ENCODE results near the gene FGFR2.
A peak's percentile ranks its signal among the peaks of the same experiment; 100 is the strongest.

The FGFR2 gene

DNA sequence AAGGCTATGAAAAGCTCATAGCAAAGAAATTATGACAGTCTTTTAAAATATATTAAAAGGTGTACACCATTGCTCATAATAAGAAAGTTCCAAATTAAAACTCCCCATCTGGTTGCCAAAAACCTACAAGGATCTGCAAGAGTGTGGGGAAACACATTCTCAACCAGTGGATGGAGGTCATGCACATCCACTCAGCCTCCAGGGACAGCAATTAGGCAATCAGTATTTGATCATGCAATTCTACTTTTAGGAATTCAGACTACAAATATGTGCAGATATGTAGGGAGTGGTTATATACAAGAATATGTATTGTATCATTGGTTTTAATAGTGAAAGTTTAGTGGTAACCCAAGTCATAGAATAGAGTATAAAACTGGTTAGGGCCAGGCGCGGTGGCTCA is 157.8 kb downstream of the FGFR2 start:
- H3K36me3 ChIP-seq (replicated peaks), result no peaks in the 10 kb centered on the region
- H3K9me3 ChIP-seq, result no peaks in the 10 kb centered on the region
- H3K4me1 ChIP-seq, result peaks cover 43% of the 10 kb centered on the region
- in situ Hi-C loops (cut with MboI; ENCODE audit: low sequenced_read_pairs), result no loop called here
- H3K27me3 ChIP-seq (ENCODE audit: low read depth), result no peaks in the 10 kb centered on the region
- H3K4me3 ChIP-seq, result no peak overlapping the region
- no peak for DNase-seq (ENCODE audit: low spot score in 2 of 2)

- no peaks in the 10 kb centered on the region for H3K36me3 ChIP-seq (replicated peaks)
- H3K4me3 ChIP-seq, result no peak overlapping the region
- no peaks in the 10 kb centered on the region for H3K9me3 ChIP-seq
- no peaks in the 10 kb centered on the region for H3K27me3 ChIP-seq (ENCODE audit: low read depth)
- in situ Hi-C loops (cut with MboI; ENCODE audit: low sequenced_read_pairs), result no loop called here
- H3K4me1 ChIP-seq, result peaks cover 39% of the 10 kb centered on the region
- no peak for DNase-seq (ENCODE audit: low spot score in 2 of 2)
Observed at GRCh38 chr10:121438333-121438732, 159.9 kb downstream of the FGFR2 start.

DNA sequence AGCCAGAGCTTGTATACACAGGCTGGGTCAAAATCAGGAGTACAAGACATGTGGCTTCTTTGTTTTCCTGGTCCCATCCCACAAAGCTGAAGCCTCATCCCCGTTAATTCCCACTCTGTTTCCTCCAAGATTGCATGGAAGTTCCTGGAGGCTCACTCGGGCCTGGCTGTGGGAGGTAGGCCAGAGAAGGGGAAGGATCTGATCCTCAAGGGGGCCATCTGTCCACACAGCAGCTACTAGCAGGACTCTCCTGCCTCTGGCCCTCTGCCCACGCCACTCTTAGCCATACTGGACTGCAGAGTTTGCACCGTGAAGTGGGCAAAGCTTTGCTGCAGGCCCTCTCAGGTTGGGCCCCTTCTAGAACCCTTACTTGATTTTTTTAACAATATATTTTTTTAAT is 160.6 kb downstream of the FGFR2 start:
- in situ Hi-C loops (cut with MboI; ENCODE audit: low sequenced_read_pairs), result no loop called here
- Histone ChIP-seq H3K27me3 (ENCODE audit: low read depth) (no peaks in the 10 kb centered on the region), H3K4me3 (no peak overlapping the region), H3K4me1 (peaks cover 39% of the 10 kb centered on the region), H3K36me3 (replicated peaks) (no peaks in the 10 kb centered on the region), H3K9me3 (no peaks in the 10 kb centered on the region)
- DNase-seq (ENCODE audit: low spot score in 2 of 2), result peak in 1 of 2 experiments; percentile 30

GRCh38 chr10:121436630-121437341 is 161.5 kb downstream of the FGFR2 start:
- peak; percentile 42 to 64 for DNase-seq (ENCODE audit: low spot score in 2 of 2)
- H3K9me3 ChIP-seq, result no peaks in the 10 kb centered on the region
- no peaks in the 10 kb centered on the region for H3K36me3 ChIP-seq (replicated peaks)
- in situ Hi-C loops (cut with MboI; ENCODE audit: low sequenced_read_pairs), result no loop called here
- peaks cover 34% of the 10 kb centered on the region for H3K4me1 ChIP-seq
- no peaks in the 10 kb centered on the region for H3K27me3 ChIP-seq (ENCODE audit: low read depth)
- no peak overlapping the region for H3K4me3 ChIP-seq

- in situ Hi-C loops (cut with MboI; ENCODE audit: low sequenced_read_pairs), result no loop called here
- Histone ChIP-seq H3K4me1 (peaks cover 29% of the 10 kb centered on the region), H3K27me3 (ENCODE audit: low read depth) (no peaks in the 10 kb centered on the region), H3K4me3 (no peak overlapping the region), H3K36me3 (replicated peaks) (no peaks in the 10 kb centered on the region), H3K9me3 (no peaks in the 10 kb centered on the region)
- no peak for DNase-seq (ENCODE audit: low spot score in 2 of 2)
Observed at GRCh38 chr10:121436281-121436629, 162.0 kb downstream of the FGFR2 start.

DNA sequence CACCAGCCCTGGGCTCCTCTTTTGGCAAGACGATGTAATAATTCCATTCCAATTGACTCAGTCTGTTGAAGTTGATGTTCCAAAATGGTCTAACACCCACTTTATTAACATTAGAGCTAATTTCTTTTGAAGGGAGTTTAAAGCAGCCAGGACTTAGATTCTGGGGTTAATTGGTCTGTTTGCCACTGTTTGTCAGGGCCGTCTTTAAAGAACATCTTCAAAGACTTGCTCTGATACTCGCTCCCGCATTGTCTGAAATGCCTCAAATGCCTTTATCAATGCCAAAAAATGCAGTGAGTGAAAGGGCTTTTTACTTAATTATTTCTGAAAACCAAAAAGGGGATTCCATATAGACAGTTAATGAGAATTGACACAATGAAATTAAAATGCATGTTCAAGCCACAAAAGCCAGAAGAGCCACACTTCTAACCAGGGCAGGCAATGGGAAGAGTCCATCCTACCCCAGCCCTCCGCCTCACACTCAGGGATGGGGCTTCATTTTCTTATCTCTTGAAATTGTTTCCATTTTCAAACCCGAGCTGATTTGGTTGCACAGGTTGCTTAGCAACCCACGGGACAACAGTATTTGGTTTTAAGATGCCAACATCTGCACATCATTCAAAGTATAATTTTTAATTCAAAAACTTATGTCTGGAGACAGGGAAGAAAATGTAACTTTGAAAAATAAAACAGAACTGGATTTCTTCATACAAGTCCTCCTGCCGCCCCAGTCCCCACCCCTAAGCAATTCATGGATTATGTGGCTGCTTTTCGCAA is 163.0 kb downstream of the FGFR2 start:
- Histone ChIP-seq H3K27me3 (ENCODE audit: low read depth) (no peaks in the 10 kb centered on the region), H3K4me3 (no peak overlapping the region), H3K4me1 (peaks cover 27% of the 10 kb centered on the region), H3K9me3 (no peaks in the 10 kb centered on the region), H3K36me3 (replicated peaks) (no peaks in the 10 kb centered on the region)
- peak in 1 of 2 experiments; percentile 16 for DNase-seq (ENCODE audit: low spot score in 2 of 2)
- in situ Hi-C loops (cut with MboI; ENCODE audit: low sequenced_read_pairs), result no loop called here

GRCh38 chr10:121433965-121434364 is 164.3 kb downstream of the FGFR2 start:
- no peak for DNase-seq (ENCODE audit: low spot score in 2 of 2)
- H3K4me3 ChIP-seq, result no peak overlapping the region
- in situ Hi-C loops (cut with MboI; ENCODE audit: low sequenced_read_pairs), result no loop called here
- no peaks in the 10 kb centered on the region for H3K36me3 ChIP-seq (replicated peaks)
- peaks cover 31% of the 10 kb centered on the region for H3K4me1 ChIP-seq
- no peaks in the 10 kb centered on the region for H3K27me3 ChIP-seq (ENCODE audit: low read depth)
- no peaks in the 10 kb centered on the region for H3K9me3 ChIP-seq

DNA sequence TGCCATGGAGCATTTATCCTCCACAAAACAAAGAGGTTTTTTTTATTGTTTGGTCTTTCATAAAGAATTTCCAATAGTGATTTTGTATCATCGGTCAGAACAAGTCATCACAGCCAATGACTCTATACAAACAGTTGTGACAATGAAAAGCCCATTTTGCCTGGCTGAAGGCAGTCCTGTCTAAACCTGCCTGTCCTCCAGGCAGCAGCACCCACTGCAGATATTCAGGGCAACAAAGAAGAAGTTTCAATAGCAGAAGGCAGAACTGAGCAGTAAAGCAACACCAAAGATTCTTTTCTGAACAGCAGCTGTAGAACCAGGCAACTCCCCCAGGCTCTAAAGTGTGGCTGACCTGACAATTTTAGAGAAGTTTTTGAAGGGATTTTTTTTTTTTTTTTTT is 169.4 kb downstream of the FGFR2 start:
- Histone ChIP-seq H3K27me3 (ENCODE audit: low read depth) (no peaks in the 10 kb centered on the region), H3K4me3 (no peak overlapping the region), H3K9me3 (no peaks in the 10 kb centered on the region), H3K4me1 (peaks cover 4% of the 10 kb centered on the region), H3K36me3 (replicated peaks) (no peaks in the 10 kb centered on the region)
- in situ Hi-C loops (cut with MboI; ENCODE audit: low sequenced_read_pairs), result no loop called here
- peak; percentile 47 to 51 for DNase-seq (ENCODE audit: low spot score in 2 of 2)
